ENCODE data around the gene CDKAL1. TPM values are rescaled to one million over a fixed set of nuclear protein-coding genes. Genes with fewer than 3 reads are reported as not detected.

Gene CDKAL1
- total RNA-seq, 1 donor from 2014 or later, result 39.6 TPM

DNA sequence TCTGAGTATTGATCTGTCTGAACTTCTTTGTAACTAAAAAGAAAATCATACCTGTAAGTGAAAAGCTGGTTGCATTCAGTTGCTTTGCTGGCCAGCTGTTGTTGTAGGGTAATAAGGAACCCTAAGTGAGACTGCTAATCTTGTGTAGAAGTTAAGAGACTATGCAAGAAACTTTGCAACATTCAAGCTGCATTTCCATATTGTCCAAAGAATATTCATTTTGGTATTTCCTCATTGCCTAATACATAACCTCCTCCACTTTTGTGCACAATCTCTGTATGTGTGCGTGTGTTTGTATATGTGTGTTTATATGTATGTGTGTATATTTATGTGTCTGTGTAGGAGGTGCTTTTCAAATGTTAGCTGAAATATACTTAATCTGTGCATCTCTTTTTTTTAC is 414.9 kb downstream of the CDKAL1 start:
- peaks cover 2% of the 10 kb centered on the region for H3K27me3 Mint-ChIP-seq (ENCODE audit: insufficient read depth, low read depth)
- H3K36me3 Mint-ChIP-seq, result peaks cover 2% of the 10 kb centered on the region
- H3K27ac ChIP-seq, result no peak overlapping the region

DNA sequence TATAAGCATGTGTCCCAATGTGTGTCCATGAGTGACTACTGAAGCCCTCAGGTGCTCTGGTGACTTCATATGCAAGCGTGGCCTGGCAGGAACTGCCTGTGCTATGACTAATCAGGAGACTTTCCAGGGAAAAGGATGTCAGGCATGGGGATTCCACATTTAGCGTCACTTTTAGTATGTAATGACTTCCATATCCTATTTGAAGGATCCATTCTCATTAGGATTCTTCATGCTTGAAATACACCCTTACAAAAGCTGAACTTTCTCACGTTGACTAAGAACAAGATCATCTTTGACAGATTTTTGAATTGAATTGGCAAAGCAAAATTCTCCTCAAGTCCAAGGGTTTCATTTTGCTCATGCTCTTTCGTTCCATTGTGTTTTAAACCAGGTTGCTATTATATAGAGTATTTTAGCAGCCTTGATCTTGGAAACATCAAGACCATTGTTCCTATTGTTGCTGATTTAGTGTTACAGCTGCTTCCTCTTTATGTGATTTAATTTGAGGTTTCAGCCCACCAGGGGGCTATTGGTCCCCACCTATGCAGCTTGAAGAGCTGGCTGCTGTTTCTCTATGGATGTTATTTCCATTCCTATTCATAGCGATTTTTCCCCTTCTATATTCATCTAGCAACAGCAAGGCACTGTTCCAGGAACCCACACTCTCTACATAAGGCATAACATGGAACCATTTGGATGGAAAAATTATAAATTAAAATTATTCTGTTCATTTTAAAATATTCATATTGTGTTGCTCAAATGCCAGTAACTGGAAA is 418.6 kb downstream of the CDKAL1 start:
- Mint-ChIP-seq H3K4me3 (peak overlapping the region; percentile 59), H3K27me3 (ENCODE audit: insufficient read depth, low read depth) (peaks cover 4% of the 10 kb centered on the region), H3K36me3 (peaks cover 4% of the 10 kb centered on the region), H3K9me3 (peaks cover 3% of the 10 kb centered on the region), H3K4me1 (peaks cover 42% of the 10 kb centered on the region), H3K27ac (peak overlapping the region; percentile 44)
- Histone ChIP-seq H3K9ac (no peak overlapping the region), H3K27ac (no peak overlapping the region), H2AFZ (replicated peaks) (no peak overlapping the region), H3K4me3 (no peak overlapping the region), H3K4me2 (no peak overlapping the region), H4K20me1 (ENCODE audit: low read depth) (no peaks in the 10 kb centered on the region), H3K79me2 (ENCODE audit: low read depth) (no peaks in the 10 kb centered on the region), H3K9me3 (ENCODE audit: low read depth) (no peaks in the 10 kb centered on the region), H3F3A (ENCODE audit: low read depth) (no peaks in the 10 kb centered on the region), H3K4me1 (peaks cover 32% of the 10 kb centered on the region), H3K27me3 (no peaks in the 10 kb centered on the region), H3K36me3 (no peaks in the 10 kb centered on the region)
- DNase-seq (ENCODE audit: low spot score), result peak; percentile 26
- TF ChIP-seq, protein P1, sequence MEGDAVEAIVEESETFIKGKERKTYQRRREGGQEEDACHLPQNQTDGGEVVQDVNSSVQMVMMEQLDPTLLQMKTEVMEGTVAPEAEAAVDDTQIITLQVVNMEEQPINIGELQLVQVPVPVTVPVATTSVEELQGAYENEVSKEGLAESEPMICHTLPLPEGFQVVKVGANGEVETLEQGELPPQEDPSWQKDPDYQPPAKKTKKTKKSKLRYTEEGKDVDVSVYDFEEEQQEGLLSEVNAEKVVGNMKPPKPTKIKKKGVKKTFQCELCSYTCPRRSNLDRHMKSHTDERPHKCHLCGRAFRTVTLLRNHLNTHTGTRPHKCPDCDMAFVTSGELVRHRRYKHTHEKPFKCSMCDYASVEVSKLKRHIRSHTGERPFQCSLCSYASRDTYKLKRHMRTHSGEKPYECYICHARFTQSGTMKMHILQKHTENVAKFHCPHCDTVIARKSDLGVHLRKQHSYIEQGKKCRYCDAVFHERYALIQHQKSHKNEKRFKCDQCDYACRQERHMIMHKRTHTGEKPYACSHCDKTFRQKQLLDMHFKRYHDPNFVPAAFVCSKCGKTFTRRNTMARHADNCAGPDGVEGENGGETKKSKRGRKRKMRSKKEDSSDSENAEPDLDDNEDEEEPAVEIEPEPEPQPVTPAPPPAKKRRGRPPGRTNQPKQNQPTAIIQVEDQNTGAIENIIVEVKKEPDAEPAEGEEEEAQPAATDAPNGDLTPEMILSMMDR (IDR thresholded peaks at IDR 0.05), result peak; percentile 21
- TF ChIP-seq EZH2 (IDR thresholded peaks at IDR 0.05), result no peak
- TF ChIP-seq EZH2phosphoT487 (IDR thresholded peaks at IDR 0.05), result no peak

More for the DNA sequence above, 414.9 kb downstream of the CDKAL1 start:
- Histone ChIP-seq H2AFZ (replicated peaks) (no peak overlapping the region), H4K20me1 (ENCODE audit: low read depth) (no peaks in the 10 kb centered on the region), H3K27me3 (no peaks in the 10 kb centered on the region), H3K9me3 (ENCODE audit: low read depth) (no peaks in the 10 kb centered on the region), H3K4me1 (peaks cover 16% of the 10 kb centered on the region), H3F3A (ENCODE audit: low read depth) (no peaks in the 10 kb centered on the region), H3K79me2 (ENCODE audit: low read depth) (no peaks in the 10 kb centered on the region), H3K36me3 (no peaks in the 10 kb centered on the region), H3K9ac (no peak overlapping the region), H3K4me3 (no peak overlapping the region), H3K4me2 (no peak overlapping the region)
- Mint-ChIP-seq H3K4me3 (no peak overlapping the region), H3K9me3 (peaks cover 6% of the 10 kb centered on the region), H3K27ac (no peak overlapping the region), H3K4me1 (peaks cover 27% of the 10 kb centered on the region)
- TF ChIP-seq EZH2phosphoT487 (IDR thresholded peaks at IDR 0.05), result no peak
- TF ChIP-seq EZH2 (IDR thresholded peaks at IDR 0.05), result no peak
- TF ChIP-seq, protein P1 (IDR thresholded peaks at IDR 0.05), result no peak
- DNase-seq (ENCODE audit: low spot score), result no peak

DNA sequence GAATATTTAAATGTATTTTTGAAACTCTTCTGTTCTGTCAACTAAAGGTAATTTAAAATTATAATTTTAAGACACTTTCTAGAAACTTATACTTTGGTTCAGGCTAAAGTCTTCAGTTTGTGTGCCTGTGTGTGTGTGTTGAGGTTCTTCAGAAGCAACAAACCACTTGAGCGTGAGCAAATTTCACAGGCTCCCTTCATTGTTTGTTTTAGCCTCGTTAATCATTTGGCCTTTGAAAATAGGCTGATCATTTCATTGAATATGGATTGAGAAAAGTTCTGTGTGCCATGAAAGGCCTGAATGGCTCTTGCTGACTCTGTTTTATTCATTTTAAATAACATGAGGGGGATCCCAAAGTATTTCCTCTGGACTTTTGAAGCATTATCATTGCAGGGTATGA is 420.1 kb downstream of the CDKAL1 start:
- H3K27me3 Mint-ChIP-seq (ENCODE audit: insufficient read depth, low read depth), result peaks cover 4% of the 10 kb centered on the region
- Histone ChIP-seq H3K27ac (no peak overlapping the region), H3K9me3 (ENCODE audit: low read depth) (no peaks in the 10 kb centered on the region), H3K4me3 (no peak overlapping the region), H3K9ac (no peak overlapping the region), H2AFZ (replicated peaks) (no peak overlapping the region), H3K27me3 (no peaks in the 10 kb centered on the region), H3K4me2 (peak overlapping the region; percentile 41), H4K20me1 (ENCODE audit: low read depth) (no peaks in the 10 kb centered on the region), H3K36me3 (no peaks in the 10 kb centered on the region), H3F3A (ENCODE audit: low read depth) (no peaks in the 10 kb centered on the region), H3K4me1 (peaks cover 32% of the 10 kb centered on the region), H3K79me2 (ENCODE audit: low read depth) (no peaks in the 10 kb centered on the region)
- TF ChIP-seq EZH2phosphoT487 (IDR thresholded peaks at IDR 0.05) (no peak), EZH2 (IDR thresholded peaks at IDR 0.05) (no peak)
- TF ChIP-seq, protein P1 (IDR thresholded peaks at IDR 0.05), result no peak
- peaks cover 37% of the 10 kb centered on the region for H3K4me1 Mint-ChIP-seq
- peak overlapping the region; percentile 39 for H3K27ac Mint-ChIP-seq
- H3K36me3 Mint-ChIP-seq, result peaks cover 4% of the 10 kb centered on the region
- H3K4me3 Mint-ChIP-seq, result no peak overlapping the region
- no peak for DNase-seq (ENCODE audit: low spot score)
- H3K9me3 Mint-ChIP-seq, result peaks cover 3% of the 10 kb centered on the region

Measured in neural progenitor cell (in vitro differentiated cells).